NCI-H146 treated with DMSO at 0.1 percent for 48 hours (cell line): Measurements from ENCODE around the gene CRLF2.
"Not testable (repeated sequence)": the region's sequence is repeated elsewhere in the genome, so short reads cannot be mapped to it uniquely, and the experiment has no call there.

Experiments
- DNase-seq: peaks from one replicate; lab custom pipeline; 2025; ENCODE audit not compliant: unreplicated experiment; lab: John Stamatoyannopoulos, UW

Gene CRLF2

GRCh38 chrX:1215123-1215823 is 2.8 kb upstream of the CRLF2 start:
- no peak for DNase-seq

GRCh38 chrX:1213971-1214370 is 1.5 kb upstream of the CRLF2 start:
- no peak for DNase-seq

GRCh38 chrX:1210844-1211243 is 1.6 kb downstream of the CRLF2 start:
- DNase-seq = no peak

GRCh38 chrX:1207496-1208025 is 4.9 kb downstream of the CRLF2 start:
- DNase-seq = no peak

- DNase-seq = no peak
Observed at GRCh38 chrX:1205681-1206611, 6.5 kb downstream of the CRLF2 start.

GRCh38 chrX:1202251-1202650 is 10.2 kb downstream of the CRLF2 start:
- no peak for DNase-seq

- no peak for DNase-seq
Observed at GRCh38 chrX:1196436-1196835, 16.0 kb downstream of the CRLF2 start.

GRCh38 chrX:1192196-1192595 is 20.3 kb downstream of the CRLF2 start:
- not testable (repeated sequence) for DNase-seq

GRCh38 chrX:1190596-1191145 is 21.8 kb downstream of the CRLF2 start:
- no peak for DNase-seq

GRCh38 chrX:1185561-1185960 is 26.9 kb downstream of the CRLF2 start:
- no peak for DNase-seq

GRCh38 chrX:1182211-1182610 is 30.2 kb downstream of the CRLF2 start:
- no peak for DNase-seq

GRCh38 chrX:1181661-1182060 is 30.8 kb downstream of the CRLF2 start:
- DNase-seq = not testable (repeated sequence)

- DNase-seq = no peak
Observed at GRCh38 chrX:1181170-1181569, 31.3 kb downstream of the CRLF2 start.

GRCh38 chrX:1178580-1179057 is 33.8 kb downstream of the CRLF2 start:
- no peak for DNase-seq

- DNase-seq = not testable (repeated sequence)
Observed at GRCh38 chrX:1176531-1177320, 35.7 kb downstream of the CRLF2 start.

- not testable (repeated sequence) for DNase-seq
Observed at GRCh38 chrX:1174609-1175545, 37.6 kb downstream of the CRLF2 start.

- not testable (repeated sequence) for DNase-seq
Observed at GRCh38 chrX:1173435-1173834, 39.0 kb downstream of the CRLF2 start.

GRCh38 chrX:1172496-1172895 is 40.0 kb downstream of the CRLF2 start:
- DNase-seq = no peak

- not testable (repeated sequence) for DNase-seq
Observed at GRCh38 chrX:1171915-1172314, 40.5 kb downstream of the CRLF2 start.

- no peak for DNase-seq
Observed at GRCh38 chrX:1170243-1170642, 42.2 kb downstream of the CRLF2 start.
